Endothelial cell of umbilical vein (primary cell): Measurements from ENCODE around the gene YAE1. TPM values are rescaled to one million over a fixed set of nuclear protein-coding genes. Genes with fewer than 3 reads are reported as not detected.

Experiments
- BruUV-seq: library from RNA; stranded (reverse); fragments of 400-500 nt; replicated peaks from 2 replicates; lab custom pipeline; 2021; lab: Mats Ljungman, UMichigan
- CTCF ChIA-PET: fragments of 300-600, 350-600 bp; sonication (Branson Sonifier 250); formaldehyde crosslinking; loops from one replicate; lab custom pipeline; 2021; ENCODE audit warnings: antibody characterized with exemption, inconsistent platforms; lab: Charles Lee
- POLR2A ChIA-PET: fragments of 300-600, 350-600 bp; sonication (Branson Sonifier 250); formaldehyde crosslinking; loops from one replicate; lab custom pipeline; 2021; ENCODE audit warnings: antibody characterized with exemption, inconsistent platforms; lab: Charles Lee
- DNase-seq: peaks from one replicate; pipeline ENCODE4 v3.0.0-alpha.2; 2011; ENCODE audit warnings: low read depth, low spot score
- FAIRE-seq: peaks from 2 replicates; lab custom pipeline; 2011; peaks lifted over from hg19 to GRCh38; lab: Jason Lieb, UNC
- H2AFZ ChIP-seq: 2 replicates; pipeline ENCODE4 v1.6.0; 2012; ENCODE audit warnings: low read depth, low read length, control low read depth, inconsistent platforms
- H3K27ac ChIP-seq: 2 replicates; pipeline ENCODE4 v1.5.1; 2011; ENCODE audit warnings: low read depth, mild to moderate bottlenecking, control low read depth, low read length, moderate library complexity; ENCODE audit not compliant: insufficient read depth
- H3K27me3 ChIP-seq, 2 experiments: 2 replicates each; pipeline versions ENCODE4 v1.6.0 to v1.6.1; 2011; ENCODE audit warnings: low read length in 2 of 2, mixed read lengths in 1 of 2; ENCODE audit not compliant: control insufficient read depth in 2 of 2, insufficient read depth in 2 of 2
- H3K36me3 ChIP-seq, 2 experiments: 2 replicates in 1 of 2; 3 replicates in 1 of 2; pipeline ENCODE4 v1.5.1; 2011; ENCODE audit warnings: low read length in 2 of 2, mild to moderate bottlenecking in 1 of 2, moderate library complexity in 1 of 2; ENCODE audit not compliant: control insufficient read depth in 2 of 2, insufficient read depth in 2 of 2; ENCODE audit errors: extremely low read depth in 1 of 2
- H3K4me1 ChIP-seq: 3 replicates; pipeline ENCODE4 v1.5.1; 2011; ENCODE audit warnings: mild to moderate bottlenecking, low read length; ENCODE audit not compliant: control insufficient read depth, insufficient read depth; ENCODE audit errors: extremely low read depth
- H3K4me2 ChIP-seq: 2 replicates; pipeline ENCODE4 v1.6.1; 2011; ENCODE audit warnings: low read length, control low read depth, mixed read lengths; ENCODE audit not compliant: insufficient read depth
- H3K4me3 ChIP-seq, 3 experiments: fragments of 200-600 bp in 1 of 3; sonication (generic), shearing (Covaris generic) in 1 of 3; replicated peaks in 1 of 3; 2 replicates each; pipeline ENCODE4 v1.5.1; 2011 to 2016; ENCODE audit warnings: control low read depth in 3 of 3, low read length in 3 of 3, mild to moderate bottlenecking in 2 of 3, inconsistent platforms in 1 of 3, low read depth in 1 of 3, moderate library complexity in 1 of 3; ENCODE audit not compliant: insufficient read depth in 1 of 3
- H3K79me2 ChIP-seq: 2 replicates; pipeline ENCODE4 v1.6.0; 2012; ENCODE audit warnings: low read length, inconsistent platforms; ENCODE audit not compliant: control insufficient read depth, insufficient read depth
- H3K9ac ChIP-seq: replicated peaks from 2 replicates; pipeline ENCODE3; 2011; ENCODE audit warnings: low read length, control low read depth; ENCODE audit not compliant: insufficient read depth; ENCODE audit errors: extremely low read depth
- H3K9me1 ChIP-seq: replicated peaks from 3 replicates; pipeline ENCODE4 v1.6.0; 2011; ENCODE audit warnings: mild to moderate bottlenecking, low read length; ENCODE audit not compliant: control insufficient read depth, insufficient read depth; ENCODE audit errors: extremely low read depth
- H3K9me3 ChIP-seq: replicated peaks from 2 replicates; pipeline ENCODE4 v1.5.1; 2012; ENCODE audit warnings: low read length, inconsistent platforms; ENCODE audit not compliant: control insufficient read depth, insufficient read depth
- H4K20me1 ChIP-seq: replicated peaks from 2 replicates; pipeline ENCODE3; 2011; ENCODE audit warnings: mild to moderate bottlenecking, low read length; ENCODE audit not compliant: control insufficient read depth, insufficient read depth; ENCODE audit errors: extremely low read depth
- GATA2 ChIP-seq: IDR thresholded peaks from 2 replicates; pipeline ENCODE4 v1.7.0; 2011; ENCODE audit warnings: low read depth, mild to moderate bottlenecking, moderate library complexity, mixed read lengths, low read length; ENCODE audit not compliant: insufficient read length, insufficient read depth
- JUN ChIP-seq: IDR thresholded peaks from 2 replicates; pipeline ENCODE4 v1.6.1; 2011; ENCODE audit warnings: borderline replicate concordance, low read depth; ENCODE audit not compliant: insufficient read length, insufficient read depth
- POLR2A ChIP-seq: IDR thresholded peaks from 2 replicates; pipeline ENCODE4 v1.6.1; 2012; ENCODE audit warnings: low read depth, mild to moderate bottlenecking, control low read depth, low read length
- dilution Hi-C: fragments of 300-500 bp; cut with MboI; formaldehyde crosslinking; loops from one replicate; pipeline ENCODE4 v1.15.0; 2019; ENCODE audit warnings: low sequenced_read_pairs; ENCODE audit not compliant: extremely low pct_ligation_motif_present
- intact Hi-C: fragments of 100-400 bp; cut with micrococcal nuclease; formaldehyde crosslinking; loops from one replicate; pipeline ENCODE4 v1.10.0; 2022
- polyA plus RNA-seq, 4 experiments: library from polyadenylated mRNA; depleted of rRNA in 3 of 4; stranded (reverse) in 3 of 4; unstranded in 1 of 4; fragments of >200 nt; gene quantifications; 2 replicates each; pipeline versions ENCODE4 v1.2.1 to v1.2.3, GENCODE V29; 2011 to 2012; ENCODE audit warnings: missing spikeins in 1 of 4
- total RNA-seq: library from RNA; stranded (reverse); gene quantifications from 2 replicates; pipeline ENCODE4 v1.2.3, GENCODE V29; 2021

The YAE1 gene
- total and polyA plus RNA-seq, 2 donors (not counting 3 experiments of a cell fraction or from before 2014, with no cell fraction given), result 13.3 to 20.7 TPM

DNA sequence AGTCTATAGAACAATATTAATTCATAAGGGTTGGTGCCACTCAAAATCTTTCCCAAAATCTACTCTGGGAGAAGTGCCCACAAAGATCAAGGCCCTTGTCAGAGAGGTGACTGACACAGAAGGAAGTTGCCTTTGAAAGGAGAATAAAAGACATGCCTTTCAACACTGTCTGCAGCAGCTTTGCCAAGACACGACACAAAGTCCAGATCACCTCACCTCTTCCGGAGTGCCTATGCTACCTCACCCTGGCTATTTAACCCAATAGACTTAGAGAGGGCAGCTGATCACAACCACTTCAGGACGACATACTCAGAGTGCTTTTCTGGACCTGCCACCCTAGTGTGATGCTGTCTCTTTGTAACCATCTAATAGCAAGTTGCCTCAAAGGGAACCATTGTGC, 49.0 kb upstream of the YAE1 start:
- TF ChIP-seq JUN, result no peak
- no peak for TF ChIP-seq POLR2A

DNA sequence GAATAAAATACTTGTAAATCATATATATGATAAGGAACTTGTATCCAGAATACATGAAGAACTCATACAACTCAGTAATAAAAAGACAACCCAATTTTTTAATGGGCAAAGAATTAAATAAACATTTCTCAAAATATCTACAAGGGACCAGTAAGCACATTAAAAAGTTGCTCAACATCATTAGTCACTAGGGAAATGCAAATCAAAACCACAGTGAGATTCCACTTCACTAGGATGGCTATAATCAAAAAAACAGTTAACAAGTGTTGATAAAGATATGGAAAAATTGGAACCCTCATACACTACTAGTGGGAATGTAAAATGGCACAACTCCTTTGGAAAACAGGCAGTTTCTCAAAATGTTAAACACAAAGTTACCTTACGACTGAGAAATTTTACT, 40.3 kb upstream of the YAE1 start:
- Histone ChIP-seq H3K9me1 (no peaks in the 10 kb centered on the region), H2AFZ (no peak overlapping the region), H4K20me1 (no peaks in the 10 kb centered on the region), H3K79me2 (no peaks in the 10 kb centered on the region), H3K27ac (no peak overlapping the region), H3K4me1 (no peaks in the 10 kb centered on the region), H3K9me3 (no peaks in the 10 kb centered on the region), H3K4me2 (no peak overlapping the region), H3K4me3 (no peak overlapping the region), H3K9ac (no peak overlapping the region), H3K27me3 (peaks cover 0 to 2% of the 10 kb centered on the region in 2 experiments), H3K36me3 (no peaks in the 10 kb centered on the region)
- BruUV-seq, result no TSS peak
- ChIA-PET POLR2A (no interaction called here), CTCF (no interaction called here)
- no peak for TF ChIP-seq GATA2
- FAIRE-seq (no peak), DNase-seq (no peak)
- dilution Hi-C loops (no loop called here), intact Hi-C loops (no loop called here)

More for the DNA sequence above, 49.0 kb upstream of the YAE1 start:
- H3K9me3 ChIP-seq, result no peaks in the 10 kb centered on the region
- ChIA-PET POLR2A (no interaction called here), CTCF (interaction anchor here (1.1 to 2.3 kb wide), 2 partner anchors 63 to 720 kb away, joined by 4 to 17 read pairs; no protein-coding TSS in a partner anchor)
- BruUV-seq, result no TSS peak
- no peak overlapping the region for H3K9ac ChIP-seq
- no peak overlapping the region for H3K4me2 ChIP-seq
- DNase-seq (no peak), FAIRE-seq (no peak)
- no peaks in the 10 kb centered on the region for H3K4me1 ChIP-seq
- no peaks in the 10 kb centered on the region for H3K79me2 ChIP-seq
- no peak overlapping the region for H2AFZ ChIP-seq
- H4K20me1 ChIP-seq, result no peaks in the 10 kb centered on the region
- dilution Hi-C loops, result no loop called here
- H3K27me3 ChIP-seq, result peaks cover 2 to 3% of the 10 kb centered on the region in 2 experiments
- intact Hi-C loops, result no loop called here
- no peak overlapping the region for H3K4me3 ChIP-seq
- H3K27ac ChIP-seq, result no peak overlapping the region
- H3K36me3 ChIP-seq, result no peaks in the 10 kb centered on the region
- H3K9me1 ChIP-seq, result no peaks in the 10 kb centered on the region
